Measurements from ENCODE around the gene ATP1A3.
A peak's percentile ranks its signal among the peaks of the same experiment; 100 is the strongest.
"Not testable (repeated sequence)": the region's sequence is repeated elsewhere in the genome, so short reads cannot be mapped to it uniquely, and the experiment has no call there.

ATP1A3 gene

GRCh38 chr19:41993612-41994483 is at the start of gene ATP1A3:
Gene ATP1A3, minus strand, starts transcription at chr19:41994230. Its CDS starts 154 bp downstream, at chr19:41994076.
- peak; percentile 87 for DNase-seq

- DNase-seq: no peak
Measured at GRCh38 chr19:42042455-42043170, 48.6 kb upstream of the ATP1A3 start.

GRCh38 chr19:42040491-42040890 is 46.5 kb upstream of the ATP1A3 start:
- DNase-seq: not testable (repeated sequence)

- DNase-seq: no peak
Measured at GRCh38 chr19:42040031-42040430, 46.0 kb upstream of the ATP1A3 start.

GRCh38 chr19:42038666-42039065 is 44.6 kb upstream of the ATP1A3 start:
- DNase-seq: no peak

- DNase-seq: no peak
Measured at GRCh38 chr19:42037649-42038048, 43.6 kb upstream of the ATP1A3 start.

- peak; percentile 88 for DNase-seq
Measured at GRCh38 chr19:42034640-42035391, 40.8 kb upstream of the ATP1A3 start.

GRCh38 chr19:42033413-42033812 is 39.4 kb upstream of the ATP1A3 start:
- no peak for DNase-seq

- DNase-seq: no peak
Measured at GRCh38 chr19:42032431-42032830, 38.4 kb upstream of the ATP1A3 start.

GRCh38 chr19:42030645-42031440 is 36.8 kb upstream of the ATP1A3 start:
- DNase-seq: no peak

GRCh38 chr19:42028304-42029216 is 34.5 kb upstream of the ATP1A3 start:
- peak; percentile 68 for DNase-seq

GRCh38 chr19:42024622-42025111 is 30.6 kb upstream of the ATP1A3 start:
- no peak for DNase-seq

- DNase-seq: no peak
Measured at GRCh38 chr19:42023943-42024260, 29.9 kb upstream of the ATP1A3 start.

GRCh38 chr19:42023121-42023942 is 29.3 kb upstream of the ATP1A3 start:
- peak; percentile 66 for DNase-seq

- no peak for DNase-seq
Measured at GRCh38 chr19:42022616-42023015, 28.6 kb upstream of the ATP1A3 start.

GRCh38 chr19:42021185-42021584 is 27.2 kb upstream of the ATP1A3 start:
- no peak for DNase-seq

- DNase-seq: no peak
Measured at GRCh38 chr19:42018503-42019193, 24.6 kb upstream of the ATP1A3 start.

GRCh38 chr19:42017040-42017439 is 23.0 kb upstream of the ATP1A3 start:
- DNase-seq: no peak

GRCh38 chr19:42012747-42013146 is 18.7 kb upstream of the ATP1A3 start:
- not testable (repeated sequence) for DNase-seq
